ENCODE measurements around the gene PARP8.

The PARP8 gene

DNA sequence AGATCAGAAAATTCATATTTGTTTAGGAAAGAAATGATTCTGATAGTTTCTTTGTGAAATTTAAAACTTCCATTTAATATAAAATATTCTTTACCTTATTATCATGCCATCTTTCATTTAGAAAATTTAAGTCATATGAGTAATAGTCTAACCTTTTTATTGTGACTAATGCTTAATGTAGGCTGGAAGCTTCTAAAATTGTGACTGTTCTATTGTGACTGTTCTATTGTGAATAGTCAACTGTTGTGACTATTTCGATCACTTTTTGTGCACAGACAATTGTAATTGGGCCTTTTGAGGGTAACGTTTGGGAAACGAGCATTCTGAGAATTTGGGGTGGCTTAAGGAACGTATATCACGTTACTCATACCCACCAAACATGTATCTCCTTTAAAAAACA lies 100.0 kb downstream of the PARP8 start:
- H3K4me3 ChIP-seq (ENCODE audit: low read depth in 1 of 2, low read length in 2 of 2) = no peak overlapping the region
- peaks cover 37% of the 10 kb centered on the region for H3K36me3 ChIP-seq (ENCODE audit: insufficient read depth, low read length)
- H3K79me2 ChIP-seq (ENCODE audit: insufficient read depth, low read length) = 0 out of 2 replicates have a peak, but pooled peaks cover 2% of the 10 kb centered on the region
- DNase-seq (no peak), ATAC-seq (ENCODE audit: insufficient read depth, low read depth) (no peak)
- H2AFZ ChIP-seq (ENCODE audit: low read depth, low read length) = no peak overlapping the region
- no peaks in the 10 kb centered on the region; the same call in 1 of the 2 replicates for H4K20me1 ChIP-seq (ENCODE audit: insufficient read depth, low read length)
- H3K27ac ChIP-seq (ENCODE audit: low read length) = no peak overlapping the region
- H3K4me2 ChIP-seq (ENCODE audit: insufficient read depth, low read length) = no peak overlapping the region
- TF ChIP-seq EZH2 (IDR thresholded peaks at IDR 0.05; ENCODE audit: borderline replicate concordance, low read depth, low read length, severe bottlenecking) (no peak), CTCF (IDR thresholded peaks at IDR 0.05; ENCODE audit: borderline replicate concordance, extremely low read depth, low read length, poor library complexity, severe bottlenecking) (no peak)
- H3K27me3 ChIP-seq (ENCODE audit: insufficient read depth, low read length, poor library complexity) = no peaks in the 10 kb centered on the region
- peaks cover 31% of the 10 kb centered on the region for H3K4me1 ChIP-seq (ENCODE audit: insufficient read depth, low read length)
- no peak overlapping the region for H3K9ac ChIP-seq (ENCODE audit: low read depth, low read length)
- no peaks in the 10 kb centered on the region for H3K9me3 ChIP-seq (ENCODE audit: insufficient read depth, low read length, severe bottlenecking)

GRCh38 chr5:50766967-50767366 lies 100.5 kb downstream of the PARP8 start:
- Histone ChIP-seq H3K9me3 (ENCODE audit: insufficient read depth, low read length, severe bottlenecking) (peaks cover 3% of the 10 kb centered on the region), H2AFZ (ENCODE audit: low read depth, low read length) (no peak overlapping the region), H3K4me2 (ENCODE audit: insufficient read depth, low read length) (no peak overlapping the region), H3K9ac (ENCODE audit: low read depth, low read length) (no peak overlapping the region), H3K27me3 (ENCODE audit: insufficient read depth, low read length, poor library complexity) (no peaks in the 10 kb centered on the region), H3K36me3 (ENCODE audit: insufficient read depth, low read length) (peaks cover 37% of the 10 kb centered on the region), H3K79me2 (ENCODE audit: insufficient read depth, low read length) (0 out of 2 replicates have a peak, but pooled peaks cover 2% of the 10 kb centered on the region), H4K20me1 (ENCODE audit: insufficient read depth, low read length) (no peaks in the 10 kb centered on the region; the same call in 1 of the 2 replicates), H3K4me3 (ENCODE audit: low read depth in 1 of 2, low read length in 2 of 2) (no peak overlapping the region), H3K27ac (ENCODE audit: low read length) (0 out of 2 replicates have a peak overlapping the region, but pooled peaks have one; percentile 27), H3K4me1 (ENCODE audit: insufficient read depth, low read length) (peaks cover 31% of the 10 kb centered on the region)
- TF ChIP-seq CTCF (IDR thresholded peaks at IDR 0.05; ENCODE audit: borderline replicate concordance, extremely low read depth, low read length, poor library complexity, severe bottlenecking) = no peak
- TF ChIP-seq EZH2 (IDR thresholded peaks at IDR 0.05; ENCODE audit: borderline replicate concordance, low read depth, low read length, severe bottlenecking) = no peak
- ATAC-seq (ENCODE audit: insufficient read depth, low read depth) (0 out of 3 replicates have a peak, but pooled peaks have one; percentile 14), DNase-seq (no peak)

DNA sequence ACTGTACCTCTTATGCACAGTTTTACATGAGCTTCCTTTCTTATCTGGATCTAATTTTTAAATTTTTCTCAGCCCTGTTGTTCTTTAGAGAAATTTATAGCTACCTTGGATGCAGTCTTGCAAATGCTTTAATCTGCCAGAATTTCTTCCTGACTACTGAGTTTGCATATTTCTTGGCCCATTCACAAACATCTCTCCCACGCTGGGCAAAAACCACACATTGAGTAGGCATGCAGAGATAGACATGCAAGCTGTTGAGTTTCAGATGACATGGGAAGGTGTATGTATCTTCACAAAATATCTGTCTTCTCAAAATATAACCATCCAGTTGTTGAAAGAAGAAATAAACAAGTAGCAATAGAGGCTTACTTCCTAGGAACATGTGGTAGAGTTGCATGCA lies 101.2 kb downstream of the PARP8 start:
- ATAC-seq (ENCODE audit: insufficient read depth, low read depth) = peak; percentile 44; the same call in 1 of the 3 replicates

More for the DNA sequence above, 101.2 kb downstream of the PARP8 start:
- H2AFZ ChIP-seq (ENCODE audit: low read depth, low read length) = no peak overlapping the region
- H3K9me3 ChIP-seq (ENCODE audit: insufficient read depth, low read length, severe bottlenecking) = peaks cover 7% of the 10 kb centered on the region
- H3K27me3 ChIP-seq (ENCODE audit: insufficient read depth, low read length, poor library complexity) = no peaks in the 10 kb centered on the region
- H3K79me2 ChIP-seq (ENCODE audit: insufficient read depth, low read length) = 0 out of 2 replicates have a peak, but pooled peaks cover 2% of the 10 kb centered on the region
- DNase-seq = no peak
- TF ChIP-seq CTCF (IDR thresholded peaks at IDR 0.05; ENCODE audit: borderline replicate concordance, extremely low read depth, low read length, poor library complexity, severe bottlenecking) (no peak), EZH2 (IDR thresholded peaks at IDR 0.05; ENCODE audit: borderline replicate concordance, low read depth, low read length, severe bottlenecking) (no peak)
- no peak overlapping the region for H3K9ac ChIP-seq (ENCODE audit: low read depth, low read length)
- H3K4me1 ChIP-seq (ENCODE audit: insufficient read depth, low read length) = peaks cover 31% of the 10 kb centered on the region
- H3K4me3 ChIP-seq (ENCODE audit: low read depth in 1 of 2, low read length in 2 of 2) = no peak overlapping the region
- peak overlapping the region; percentile 38 for H3K27ac ChIP-seq (ENCODE audit: low read length)
- H4K20me1 ChIP-seq (ENCODE audit: insufficient read depth, low read length) = no peaks in the 10 kb centered on the region; the same call in 1 of the 2 replicates
- peaks cover 39% of the 10 kb centered on the region for H3K36me3 ChIP-seq (ENCODE audit: insufficient read depth, low read length)
- H3K4me2 ChIP-seq (ENCODE audit: insufficient read depth, low read length) = no peak overlapping the region

All from DND-41 (cell line).